NT2/D1 (cell line): ENCODE data around the gene DNAAF5.

Source experiments
- DNase-seq: peaks from one replicate; pipeline ENCODE4 v3.0.0-alpha.2; 2011; ENCODE audit warnings: low read depth, low spot score
- H3K27me3 ChIP-seq: 2 replicates; pipeline ENCODE4 v1.6.0; 2011; ENCODE audit warnings: mild to moderate bottlenecking; ENCODE audit not compliant: insufficient read length, insufficient read depth
- H3K36me3 ChIP-seq: 2 replicates; pipeline ENCODE4 v1.6.1; 2011; ENCODE audit warnings: mild to moderate bottlenecking, low read length, mixed read lengths; ENCODE audit not compliant: insufficient read depth, insufficient read length
- H3K4me1 ChIP-seq: 2 replicates; pipeline ENCODE4 v1.5.1; 2011; ENCODE audit not compliant: insufficient read depth, insufficient read length
- H3K4me3 ChIP-seq: 2 replicates; pipeline ENCODE4 v1.5.1; 2011; ENCODE audit warnings: low read depth; ENCODE audit not compliant: insufficient read length
- H3K9ac ChIP-seq: 2 replicates; pipeline ENCODE4 v1.6.0; 2011; ENCODE audit warnings: low read depth; ENCODE audit not compliant: insufficient read length
- H3K9me3 ChIP-seq: 2 replicates; pipeline ENCODE4 v1.5.1; 2011; ENCODE audit warnings: mild to moderate bottlenecking, low read length; ENCODE audit not compliant: insufficient read depth
- SUZ12 ChIP-seq: IDR thresholded peaks from 2 replicates; pipeline ENCODE4 v1.6.1; 2011; ENCODE audit not compliant: insufficient read length, insufficient read depth; ENCODE audit errors: extremely low read depth
- YY1 ChIP-seq: IDR thresholded peaks from 2 replicates; pipeline ENCODE4 v1.6.1; 2011; ENCODE audit not compliant: insufficient read length, insufficient read depth
- ZNF274 ChIP-seq: IDR thresholded peaks from 2 replicates; pipeline ENCODE4 v1.6.1; 2011; ENCODE audit warnings: mild to moderate bottlenecking, low read depth, low read length

DNAAF5 gene

GRCh38 chr7:732556-732955 is 6.1 kb downstream of the DNAAF5 start:
- H3K9ac ChIP-seq: no peak overlapping the region
- peaks cover 20% of the 10 kb centered on the region for H3K9me3 ChIP-seq
- peaks cover 2% of the 10 kb centered on the region for H3K4me1 ChIP-seq
- no peak for DNase-seq
- TF ChIP-seq YY1 (no peak), SUZ12 (no peak)
- H3K36me3 ChIP-seq: peaks cover 59% of the 10 kb centered on the region
- no peak overlapping the region for H3K4me3 ChIP-seq
- H3K27me3 ChIP-seq: no peaks in the 10 kb centered on the region

GRCh38 chr7:734214-734613 is 7.7 kb downstream of the DNAAF5 start:
- no peak for DNase-seq
- no peak for TF ChIP-seq SUZ12
- no peak for TF ChIP-seq ZNF274
- no peak for TF ChIP-seq YY1
- peaks cover 57% of the 10 kb centered on the region for H3K36me3 ChIP-seq

GRCh38 chr7:734808-735207 is 8.3 kb downstream of the DNAAF5 start:
- Histone ChIP-seq H3K4me3 (no peak overlapping the region), H3K27me3 (no peaks in the 10 kb centered on the region), H3K4me1 (no peaks in the 10 kb centered on the region), H3K9me3 (peaks cover 20% of the 10 kb centered on the region), H3K9ac (no peak overlapping the region), H3K36me3 (peaks cover 57% of the 10 kb centered on the region)
- TF ChIP-seq YY1 (no peak), SUZ12 (no peak), ZNF274 (no peak)
- DNase-seq: no peak

More at GRCh38 chr7:734214-734613, 7.7 kb downstream of the DNAAF5 start:
- H3K4me1 ChIP-seq: no peaks in the 10 kb centered on the region
- peaks cover 20% of the 10 kb centered on the region for H3K9me3 ChIP-seq
- no peaks in the 10 kb centered on the region for H3K27me3 ChIP-seq
- H3K4me3 ChIP-seq: no peak overlapping the region
- H3K9ac ChIP-seq: no peak overlapping the region

GRCh38 chr7:738241-738640 is 11.7 kb downstream of the DNAAF5 start:
- no peak for TF ChIP-seq YY1
- TF ChIP-seq SUZ12: no peak
- no peak for TF ChIP-seq ZNF274
- DNase-seq: no peak
- H3K4me1 ChIP-seq: no peaks in the 10 kb centered on the region
- H3K36me3 ChIP-seq: peaks cover 58% of the 10 kb centered on the region
- no peak overlapping the region for H3K9ac ChIP-seq
- no peaks in the 10 kb centered on the region for H3K27me3 ChIP-seq
- no peak overlapping the region for H3K4me3 ChIP-seq
- H3K9me3 ChIP-seq: peaks cover 20% of the 10 kb centered on the region

GRCh38 chr7:738723-739454 is 12.4 kb downstream of the DNAAF5 start:
- no peak for TF ChIP-seq ZNF274
- no peak for TF ChIP-seq YY1
- TF ChIP-seq SUZ12: no peak
- Histone ChIP-seq H3K27me3 (no peaks in the 10 kb centered on the region), H3K9me3 (peaks cover 16% of the 10 kb centered on the region), H3K9ac (no peak overlapping the region), H3K4me1 (no peaks in the 10 kb centered on the region), H3K4me3 (no peak overlapping the region), H3K36me3 (peaks cover 58% of the 10 kb centered on the region)
- DNase-seq: no peak

GRCh38 chr7:739455-739982 is 13.0 kb downstream of the DNAAF5 start:
- no peak for DNase-seq
- no peak overlapping the region for H3K4me3 ChIP-seq
- H3K36me3 ChIP-seq: peaks cover 51% of the 10 kb centered on the region
- no peak for TF ChIP-seq ZNF274
- no peak for TF ChIP-seq YY1
- no peak for TF ChIP-seq SUZ12
- H3K27me3 ChIP-seq: no peaks in the 10 kb centered on the region
- no peak overlapping the region for H3K9ac ChIP-seq
- no peaks in the 10 kb centered on the region for H3K4me1 ChIP-seq
- H3K9me3 ChIP-seq: peaks cover 10% of the 10 kb centered on the region

- no peak for TF ChIP-seq ZNF274
- no peak for TF ChIP-seq SUZ12
- no peak for TF ChIP-seq YY1
- Histone ChIP-seq H3K9ac (no peak overlapping the region), H3K36me3 (peaks cover 52% of the 10 kb centered on the region)
Observed at GRCh38 chr7:739983-740942, 13.8 kb downstream of the DNAAF5 start.

More at GRCh38 chr7:739983-740942, 13.8 kb downstream of the DNAAF5 start:
- peaks cover 2% of the 10 kb centered on the region for H3K9me3 ChIP-seq
- no peaks in the 10 kb centered on the region for H3K27me3 ChIP-seq
- DNase-seq: no peak
- no peaks in the 10 kb centered on the region for H3K4me1 ChIP-seq
- H3K4me3 ChIP-seq: no peak overlapping the region
